Vagina (tissue), 2 donors: ENCODE measurements around the gene DNASE1. TPM values are rescaled to one million over a fixed set of nuclear protein-coding genes. Genes with fewer than 3 reads are reported as not detected.

Experiments used
- DNase-seq, 2 donors: peaks; one replicate each; pipeline ENCODE4 v3.0.0-alpha.2; 2017; ENCODE audit errors: extremely low spot score in 2 of 2
- H3K27ac ChIP-seq: fragments of 200-600 bp; sonication (generic); one replicate; pipeline ENCODE4 v1.5.1; 2019
- H3K27me3 ChIP-seq: fragments of 200-600 bp; sonication (generic); one replicate; pipeline ENCODE4 v1.5.1; 2019
- H3K36me3 ChIP-seq, 2 donors: fragments of 200-600 bp; sonication (generic); one replicate each; pipeline ENCODE4 v1.5.1; 2017 to 2019
- H3K4me1 ChIP-seq: fragments of 200-600 bp; sonication (generic); one replicate; pipeline ENCODE4 v1.5.1; 2019
- H3K4me3 ChIP-seq, 2 donors: fragments of 200-600 bp; sonication (generic); 1 replicate in 1 of 2; 2 replicates in 1 of 2; pipeline ENCODE4 v1.5.1; 2016 to 2019
- H3K9me3 ChIP-seq: fragments of 200-600 bp; sonication (generic); one replicate; pipeline ENCODE4 v1.5.1; 2019
- POLR2A ChIP-seq, 2 donors: fragments of 450-650 bp; IDR thresholded peaks; one replicate each; pipeline ENCODE4 v1.6.1; 2017; ENCODE audit warnings: antibody characterized with exemption in 2 of 2, mild to moderate bottlenecking in 2 of 2, moderate library complexity in 2 of 2
- POLR2AphosphoS5 ChIP-seq, 2 donors: sonication (generic); formaldehyde crosslinking; IDR thresholded peaks; one replicate each; pipeline ENCODE4 v1.9.0; 2017; ENCODE audit warnings: antibody characterized with exemption in 2 of 2, mild to moderate bottlenecking in 2 of 2, low read depth in 1 of 2; ENCODE audit not compliant: insufficient read depth in 1 of 2
- intact Hi-C: fragments of 100-400 bp; cut with DNase I; formaldehyde crosslinking; loops from one replicate; pipeline ENCODE4 v1.15.1; 2023
- total RNA-seq: library from RNA; depleted of rRNA; stranded (reverse); fragments of >200 nt; gene quantifications from one replicate; pipeline ENCODE4 v1.2.3, GENCODE V29; 2016
- TF ChIP-seq, protein P1 (sequence below), 3 experiments: fragments of 450-650 bp in 2 of 3; fragments of 200-600 bp in 1 of 3; sonication (generic) in 1 of 3; IDR thresholded peaks; one replicate each; pipeline ENCODE4 v1.5.1; 2017 to 2019; ENCODE audit warnings: antibody characterized with exemption in 3 of 3, mild to moderate bottlenecking in 2 of 3, moderate library complexity in 2 of 3

The DNASE1 gene
- total RNA-seq, 1 donor from 2014 or later = 50.3 TPM

DNA sequence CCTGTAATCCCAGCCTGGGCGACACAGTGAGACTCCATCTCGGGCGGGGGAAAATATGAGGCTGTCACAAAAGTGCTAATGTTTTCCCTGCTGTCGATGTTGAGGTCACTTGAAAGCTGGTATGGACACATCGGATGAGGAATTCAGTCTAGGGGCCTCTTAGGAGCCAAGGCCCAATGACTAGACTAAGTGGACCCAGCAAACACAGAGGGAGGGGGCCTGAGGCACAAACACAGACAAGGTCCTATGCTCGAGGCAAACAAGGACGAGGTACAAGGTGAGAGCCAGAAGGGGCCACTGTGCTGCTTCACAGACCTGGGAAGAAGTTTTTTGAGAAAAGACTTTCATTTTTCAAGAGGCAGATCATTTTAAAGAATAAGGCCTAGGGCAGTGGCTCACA, 47.6 kb downstream of the DNASE1 start:
- intact Hi-C loops = loop anchor here (1.0 kb wide), 1 partner anchor 21 kb away; no protein-coding TSS in a partner anchor
- TF ChIP-seq, protein P1, sequence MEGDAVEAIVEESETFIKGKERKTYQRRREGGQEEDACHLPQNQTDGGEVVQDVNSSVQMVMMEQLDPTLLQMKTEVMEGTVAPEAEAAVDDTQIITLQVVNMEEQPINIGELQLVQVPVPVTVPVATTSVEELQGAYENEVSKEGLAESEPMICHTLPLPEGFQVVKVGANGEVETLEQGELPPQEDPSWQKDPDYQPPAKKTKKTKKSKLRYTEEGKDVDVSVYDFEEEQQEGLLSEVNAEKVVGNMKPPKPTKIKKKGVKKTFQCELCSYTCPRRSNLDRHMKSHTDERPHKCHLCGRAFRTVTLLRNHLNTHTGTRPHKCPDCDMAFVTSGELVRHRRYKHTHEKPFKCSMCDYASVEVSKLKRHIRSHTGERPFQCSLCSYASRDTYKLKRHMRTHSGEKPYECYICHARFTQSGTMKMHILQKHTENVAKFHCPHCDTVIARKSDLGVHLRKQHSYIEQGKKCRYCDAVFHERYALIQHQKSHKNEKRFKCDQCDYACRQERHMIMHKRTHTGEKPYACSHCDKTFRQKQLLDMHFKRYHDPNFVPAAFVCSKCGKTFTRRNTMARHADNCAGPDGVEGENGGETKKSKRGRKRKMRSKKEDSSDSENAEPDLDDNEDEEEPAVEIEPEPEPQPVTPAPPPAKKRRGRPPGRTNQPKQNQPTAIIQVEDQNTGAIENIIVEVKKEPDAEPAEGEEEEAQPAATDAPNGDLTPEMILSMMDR (IDR thresholded peaks at IDR 0.05) = no peak
- TF ChIP-seq POLR2A (IDR thresholded peaks at IDR 0.05) (no peak), POLR2AphosphoS5 (IDR thresholded peaks at IDR 0.05; ENCODE audit: insufficient read depth in 1 of 2, low read depth in 1 of 2) (no peak)
- Histone ChIP-seq H3K4me1 (no peaks in the 10 kb centered on the region), H3K36me3 (no peaks in the 10 kb centered on the region), H3K27ac (no peak overlapping the region), H3K4me3 (no peak overlapping the region), H3K27me3 (no peaks in the 10 kb centered on the region), H3K9me3 (no peaks in the 10 kb centered on the region)
- DNase-seq = no peak

DNA sequence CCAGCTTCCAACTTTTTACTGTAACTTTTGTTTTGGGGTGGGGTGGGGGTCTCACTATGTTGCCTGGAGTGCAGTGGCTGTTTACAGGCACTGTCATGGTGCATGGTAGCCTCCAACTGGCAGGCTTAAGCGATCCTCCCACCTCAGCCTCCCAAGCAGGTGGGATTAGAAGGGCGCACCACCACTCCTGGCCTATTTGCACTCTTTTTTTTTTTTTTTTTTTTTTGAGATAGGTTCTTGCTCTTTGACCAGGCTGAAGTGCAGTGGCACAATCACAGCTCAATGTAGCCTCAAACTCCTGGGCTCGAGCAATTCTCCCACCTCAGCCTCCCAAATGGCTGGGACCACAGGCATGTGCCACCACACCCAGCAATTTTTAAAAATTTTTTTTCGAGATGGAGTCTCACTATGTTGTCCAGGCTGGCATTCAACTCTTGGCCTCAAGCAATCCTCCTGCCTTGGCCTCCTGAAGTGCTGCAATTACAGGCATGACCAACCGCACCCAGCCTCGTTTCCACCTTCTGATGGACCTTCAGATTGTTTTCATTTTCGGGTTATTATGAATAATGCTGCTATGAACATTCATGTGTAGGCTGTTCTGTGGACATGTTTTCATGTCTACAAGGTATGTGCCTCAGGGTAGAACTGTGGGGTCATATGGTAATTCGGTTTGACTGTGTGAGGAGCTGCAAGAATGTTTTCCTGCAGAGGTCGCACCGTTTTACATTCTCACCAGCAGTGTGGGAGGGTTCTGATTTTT, 51.9 kb downstream of the DNASE1 start:
- TF ChIP-seq, protein P1 (IDR thresholded peaks at IDR 0.05) = no peak
- Histone ChIP-seq H3K36me3 (no peaks in the 10 kb centered on the region), H3K4me1 (no peaks in the 10 kb centered on the region), H3K4me3 (no peak overlapping the region), H3K27me3 (no peaks in the 10 kb centered on the region), H3K27ac (no peak overlapping the region), H3K9me3 (no peaks in the 10 kb centered on the region)
- intact Hi-C loops = no loop called here
- no peak for DNase-seq

Other genes starting within 250 kb of the DNASE1 start
- 2.0 TPM for gene ZNF597, start 211.2 kb upstream of the DNASE1 start, total RNA-seq
- 58.4 TPM for gene NAA60, start 211.0 kb upstream of the DNASE1 start, total RNA-seq
- not detected for gene C16orf90, start 159.2 kb upstream of the DNASE1 start, total RNA-seq
- gene CLUAP1, start 153.7 kb upstream of the DNASE1 start, total RNA-seq = 22.8 TPM
- 12.5 TPM for gene NLRC3, start 77.3 kb upstream of the DNASE1 start, total RNA-seq
- gene SLX4, start 43.1 kb upstream of the DNASE1 start, total RNA-seq = 3.9 TPM
- 111 TPM for gene TRAP1, start 62.8 kb downstream of the DNASE1 start, total RNA-seq
- 102 TPM for gene CREBBP, start 226.0 kb downstream of the DNASE1 start, total RNA-seq